Stimulated activated CD4-positive, alpha-beta T cell treated with anti-CD3 and anti-CD28 coated beads, Interleukin-1b, Interleukin-23, amount 100 ng/mL, for 24 hours (primary cell): Measurements from ENCODE around the gene SUSD4.
"Not testable (repeated sequence)": the region's sequence is repeated elsewhere in the genome, so short reads cannot be mapped to it uniquely, and the experiment has no call there.

Source experiments
- DNase-seq, 4 experiments: peaks; one replicate each; pipeline ENCODE4 v3.0.0-alpha.2; 2020; ENCODE audit warnings: low read depth in 4 of 4, low spot score in 1 of 4

The SUSD4 gene

GRCh38 chr1:223298701-223299100 lies 65.3 kb downstream of the SUSD4 start:
- DNase-seq, result no peak

- DNase-seq, result no peak
Observed at GRCh38 chr1:223297800-223298199, 66.2 kb downstream of the SUSD4 start.

DNA sequence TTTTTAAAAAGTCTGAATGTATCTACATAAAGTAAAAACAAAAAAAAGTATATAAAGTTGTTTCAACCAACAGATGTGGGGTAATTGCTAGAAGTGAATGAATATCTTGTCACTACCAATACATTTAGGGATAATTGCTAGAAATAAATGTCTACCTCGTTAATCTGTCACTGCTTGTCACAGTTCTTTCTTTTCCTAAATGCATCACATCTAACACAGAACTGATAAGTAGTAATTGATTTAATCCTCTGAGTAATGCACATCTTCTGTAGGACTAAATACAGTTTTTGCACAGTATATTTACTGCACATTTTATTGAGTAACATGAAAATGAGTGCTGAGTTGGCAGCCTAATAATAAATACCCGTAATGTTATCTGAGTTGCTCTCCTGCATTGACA lies 72.2 kb downstream of the SUSD4 start:
- DNase-seq, result no peak

- no peak for DNase-seq
Observed at GRCh38 chr1:223290397-223290796, 73.6 kb downstream of the SUSD4 start.

GRCh38 chr1:223289621-223290020 lies 74.4 kb downstream of the SUSD4 start:
- DNase-seq, result no peak

DNA sequence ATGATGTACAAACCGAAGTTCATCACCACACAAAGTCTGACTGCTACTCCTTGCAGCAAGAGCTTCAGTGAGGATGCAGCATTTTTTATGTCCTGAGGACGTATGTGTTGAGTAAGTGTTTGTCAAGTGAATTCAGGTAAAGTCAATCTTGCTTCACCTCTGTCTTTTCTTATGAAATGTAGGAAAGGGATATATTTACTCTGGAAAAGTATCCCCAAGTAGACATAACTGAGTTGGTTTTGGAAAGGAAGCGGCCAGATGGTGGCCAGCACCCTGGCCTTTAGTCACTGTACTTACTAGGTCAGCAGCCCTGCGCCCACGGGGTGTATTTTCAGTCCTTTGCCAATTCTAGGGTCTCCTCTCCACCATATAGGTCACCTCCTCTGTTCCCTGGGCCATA lies 75.2 kb downstream of the SUSD4 start:
- no peak for DNase-seq

DNA sequence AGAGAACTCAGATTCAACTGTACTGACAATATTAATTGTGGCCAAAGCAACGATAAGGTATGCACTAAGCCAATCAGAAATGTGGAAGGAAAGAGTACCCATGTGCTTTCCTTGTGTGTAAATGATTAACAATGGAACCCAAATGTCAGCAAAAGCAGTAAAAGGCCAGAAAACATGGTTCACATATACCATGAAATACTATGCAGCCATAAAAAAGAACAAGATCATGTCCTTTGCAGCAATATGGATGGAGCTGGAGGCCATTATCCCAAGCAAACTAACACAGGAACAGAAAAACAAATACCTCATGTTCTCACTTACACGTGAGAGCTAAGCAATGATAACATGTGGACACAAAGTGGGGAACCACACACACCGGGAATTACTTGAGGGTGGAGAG lies 78.5 kb downstream of the SUSD4 start:
- no peak for DNase-seq

DNA sequence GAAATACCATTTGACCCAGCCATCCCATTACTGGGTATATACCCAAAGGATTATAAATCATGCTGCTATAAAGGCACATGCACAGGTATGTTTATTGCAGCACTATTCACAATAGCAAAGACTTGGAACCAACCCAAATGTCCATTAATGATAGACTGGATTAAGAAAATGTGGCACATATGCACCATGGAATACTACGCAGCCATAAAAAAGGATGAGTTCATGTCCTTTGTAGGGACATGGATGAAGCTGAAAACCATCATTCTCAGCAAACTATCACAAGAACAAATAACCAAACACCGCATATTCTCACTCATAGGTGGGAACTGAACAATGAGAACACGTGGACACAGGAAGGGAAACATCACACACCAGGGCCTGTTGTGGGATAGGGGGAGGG lies 80.3 kb downstream of the SUSD4 start:
- DNase-seq, result not testable (repeated sequence)

- not testable (repeated sequence) for DNase-seq
Observed at GRCh38 chr1:223278311-223278710, 85.7 kb downstream of the SUSD4 start.

GRCh38 chr1:223276029-223276428 lies 87.9 kb downstream of the SUSD4 start:
- no peak for DNase-seq

DNA sequence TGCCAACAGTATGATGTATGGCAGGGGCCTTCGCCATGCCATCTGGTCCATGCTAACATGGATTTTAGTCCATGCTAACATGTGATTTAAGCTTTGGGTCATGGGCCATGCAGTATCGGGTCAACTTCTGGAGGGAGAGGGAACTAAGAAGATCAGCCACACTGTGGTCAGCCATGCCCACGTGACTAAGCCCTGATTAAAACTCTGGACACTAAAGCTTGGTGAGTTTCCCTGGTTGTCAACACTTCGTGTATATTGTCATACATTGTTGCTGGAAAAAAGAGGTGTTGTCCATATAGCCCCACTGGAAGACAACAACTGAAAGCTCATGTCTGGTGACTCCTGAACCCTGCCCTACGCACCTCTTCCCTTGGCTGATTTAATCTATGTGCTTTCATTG lies 90.5 kb downstream of the SUSD4 start:
- DNase-seq, result no peak

DNA sequence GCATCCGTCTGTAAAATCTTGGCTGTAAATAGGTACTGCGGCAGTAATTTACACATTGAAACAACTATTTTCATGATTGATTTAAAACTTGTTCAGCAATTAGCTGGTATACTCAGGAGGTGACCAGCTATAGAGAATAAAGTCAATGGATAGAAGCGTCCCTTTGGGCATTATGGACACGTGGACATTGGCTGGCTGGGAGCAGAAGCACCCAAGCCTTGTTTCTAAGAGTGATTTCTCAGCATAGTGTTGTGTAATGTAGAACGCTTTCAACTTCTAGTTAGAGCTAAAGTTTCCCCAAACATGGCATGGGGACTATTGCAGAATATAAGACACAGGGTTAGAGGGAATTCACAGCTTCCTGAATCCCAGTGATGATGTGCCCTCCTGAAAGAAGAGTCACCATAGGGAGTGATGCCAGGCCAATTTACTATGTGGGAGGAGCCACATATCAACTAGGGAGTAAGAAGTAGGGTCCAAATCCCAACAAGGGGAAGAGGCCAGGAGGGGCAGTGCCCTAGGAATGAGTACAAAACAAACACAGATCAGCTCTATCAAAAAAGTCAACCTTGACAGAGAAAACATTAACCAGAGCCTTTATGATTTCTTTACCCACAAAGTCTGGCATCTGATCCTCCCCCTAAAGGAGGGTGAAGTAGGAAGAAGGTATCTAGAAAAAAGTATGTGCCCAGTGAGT lies 92.7 kb downstream of the SUSD4 start:
- no peak for DNase-seq

GRCh38 chr1:223270155-223270554 lies 93.8 kb downstream of the SUSD4 start:
- DNase-seq, result no peak

DNA sequence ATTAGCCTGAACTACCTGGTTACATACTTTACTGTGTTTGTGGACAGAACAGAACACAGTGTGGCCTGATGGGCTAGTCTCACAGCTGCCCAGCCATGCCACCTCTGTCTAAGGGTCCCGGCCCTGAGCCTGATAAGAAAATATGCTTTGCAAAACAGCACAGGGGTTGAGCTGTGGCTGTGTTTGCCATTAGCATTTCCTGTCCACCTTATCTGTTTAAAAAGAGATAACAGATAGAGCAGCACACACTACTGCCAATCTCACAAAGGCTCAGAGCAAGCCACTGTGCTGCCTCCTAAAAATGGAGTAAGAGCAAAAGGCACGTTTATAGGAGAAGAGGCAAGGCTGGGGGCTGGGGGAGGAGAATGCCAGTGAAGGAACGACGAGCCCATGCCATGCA lies 95.0 kb downstream of the SUSD4 start:
- no peak for DNase-seq

DNA sequence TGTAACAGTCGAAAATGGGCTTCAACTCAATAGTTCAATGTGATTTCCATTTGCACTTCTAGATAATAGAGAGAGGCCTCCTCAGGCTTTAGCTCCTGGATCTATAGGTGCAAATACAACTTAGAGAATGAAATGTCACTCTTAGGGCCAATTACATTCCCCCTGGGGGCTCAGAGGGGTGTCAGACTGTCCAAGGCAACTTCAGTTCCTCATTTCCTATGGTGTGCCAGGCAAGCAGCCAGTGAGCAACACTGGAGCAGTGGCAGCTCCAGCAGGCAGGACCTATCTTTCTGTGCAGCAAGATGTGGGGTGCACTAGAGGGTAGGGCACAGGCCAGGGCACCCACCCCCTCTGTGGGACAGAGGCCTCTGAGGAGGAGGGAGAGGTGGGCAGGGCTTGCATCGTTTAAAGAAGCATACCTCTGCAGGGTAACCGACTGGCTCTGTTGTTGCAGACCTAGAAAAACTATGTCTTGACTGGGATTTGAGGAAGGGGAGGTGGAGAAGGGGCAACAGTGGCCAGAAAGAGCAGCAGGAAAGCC lies 97.3 kb downstream of the SUSD4 start:
- DNase-seq, result no peak

DNA sequence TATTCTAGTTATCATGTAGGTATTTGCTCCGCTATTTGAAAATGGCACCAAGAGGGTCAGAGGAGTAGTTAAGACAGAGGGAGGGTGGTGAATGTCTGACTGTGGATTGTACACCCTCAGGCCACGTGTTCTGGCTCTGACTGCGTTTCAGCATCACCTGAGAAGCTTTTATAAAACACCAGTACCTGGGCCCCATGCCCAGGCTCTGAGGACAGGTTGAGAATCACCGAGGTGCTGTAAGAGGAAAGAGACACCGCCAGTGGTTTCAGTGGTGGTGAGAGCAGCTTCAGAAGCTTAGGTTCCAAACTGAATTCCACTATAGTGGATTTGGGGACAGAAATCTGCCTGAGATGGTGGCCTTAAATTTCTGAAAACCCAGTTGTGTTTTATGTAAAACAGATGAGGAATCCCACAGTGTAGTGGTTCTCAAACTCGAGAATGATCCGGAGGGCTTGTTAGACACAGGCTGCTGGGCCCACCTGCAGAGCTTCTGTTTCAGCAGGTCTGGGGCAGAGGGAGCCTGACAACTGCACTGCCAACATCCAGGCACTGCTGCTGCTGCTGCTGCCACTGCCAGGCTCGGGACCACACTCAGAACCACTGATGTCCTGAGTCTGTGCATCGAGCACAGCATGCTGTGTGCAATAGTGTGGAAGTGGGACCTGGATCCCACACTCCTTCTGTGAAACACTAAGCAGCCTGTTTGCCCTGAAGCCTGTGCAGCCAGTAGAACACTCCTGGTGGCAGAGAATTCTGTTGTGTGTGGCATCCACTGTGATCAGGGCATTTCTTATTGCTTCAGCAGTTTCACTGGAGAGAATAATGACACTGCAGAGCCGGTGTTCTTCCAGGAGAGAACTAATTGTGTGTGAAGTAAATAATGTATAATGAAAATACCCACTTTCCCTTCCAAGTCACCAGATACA lies 98.7 kb downstream of the SUSD4 start:
- DNase-seq, result no peak

DNA sequence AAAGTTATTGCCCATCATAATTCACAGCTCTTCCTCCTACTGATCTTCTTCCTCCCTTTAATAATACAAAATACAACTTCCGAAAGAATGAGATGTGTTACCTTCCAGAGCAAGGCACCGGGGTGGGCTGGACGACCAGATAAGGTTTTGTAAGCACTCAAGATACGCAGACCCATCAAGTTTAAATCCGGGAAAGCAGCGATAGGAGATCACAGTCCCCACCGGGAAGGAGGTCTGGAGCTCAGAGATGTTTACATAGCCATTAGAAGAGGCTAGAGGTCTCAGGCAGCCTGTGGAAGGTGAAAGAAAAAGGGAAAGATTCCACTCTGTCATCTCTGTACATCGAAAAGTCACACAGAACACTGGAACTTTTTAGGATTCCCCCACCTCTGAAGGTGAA lies 99.4 kb downstream of the SUSD4 start:
- DNase-seq, result no peak

GRCh38 chr1:223261914-223262313 lies 102.1 kb downstream of the SUSD4 start:
- DNase-seq, result no peak

- DNase-seq, result no peak
Observed at GRCh38 chr1:223260712-223261111, 103.3 kb downstream of the SUSD4 start.

DNA sequence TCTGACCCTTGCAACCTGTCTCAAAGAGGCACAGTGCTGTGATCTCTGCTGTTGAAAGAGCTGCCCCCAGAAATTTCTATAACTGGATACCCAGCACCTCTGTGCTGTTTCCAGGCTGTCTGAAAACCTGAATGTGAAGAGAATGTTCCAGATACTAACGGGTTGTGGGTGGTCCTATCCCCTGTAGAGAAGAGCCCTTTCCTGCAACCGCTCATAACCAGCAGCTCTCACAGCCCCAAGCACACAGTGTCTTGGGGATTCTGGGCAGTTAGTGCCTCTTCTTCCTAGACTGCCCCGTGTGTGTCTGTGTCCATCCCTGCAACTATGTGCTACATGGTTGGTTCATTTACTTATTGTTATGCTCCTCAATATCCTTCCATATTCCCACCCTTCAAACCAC lies 104.5 kb downstream of the SUSD4 start:
- no peak for DNase-seq

DNA sequence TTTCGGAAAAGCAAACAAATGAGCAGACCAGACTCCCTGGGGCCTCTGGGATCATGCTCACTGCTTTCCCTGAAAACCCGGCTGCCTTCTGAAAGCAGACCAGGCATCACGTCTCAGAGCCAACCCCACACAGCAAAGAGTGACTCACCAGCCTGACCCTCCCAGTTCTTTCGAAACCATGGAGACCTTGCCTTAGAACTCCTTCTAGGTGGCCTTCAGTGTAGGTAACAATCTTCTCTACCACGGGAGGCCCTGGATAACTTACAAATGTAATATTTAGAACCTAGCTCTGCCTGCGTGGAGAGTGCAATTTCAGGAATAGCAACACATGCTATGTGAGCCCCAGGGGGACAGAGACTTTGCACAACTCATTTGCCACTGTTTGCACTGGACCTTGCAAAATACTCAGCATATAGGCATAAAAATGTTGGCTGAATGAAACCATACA lies 105.2 kb downstream of the SUSD4 start:
- DNase-seq, result no peak
